SK-N-MC (cell line): ENCODE data around the gene BMPR2.

Experiments
- EZH2 ChIP-seq: fragments of 200-600 bp; sonication (generic); IDR thresholded peaks from one replicate; pipeline ENCODE4 v1.6.1; 2017; ENCODE audit warnings: antibody characterized with exemption
- FOXP2 ChIP-seq: optimal IDR thresholded peaks from 2 replicates; pipeline ENCODE3; 2011; ENCODE audit warnings: mild to moderate bottlenecking, moderate library complexity; ENCODE audit not compliant: insufficient read depth; ENCODE audit errors: extremely low read length, control extremely low read depth
- POLR2AphosphoS5 ChIP-seq: IDR thresholded peaks from 2 replicates; pipeline ENCODE4 v1.6.1; 2012; ENCODE audit warnings: mild to moderate bottlenecking, low read depth, low read length, borderline replicate concordance

- TF ChIP-seq EZH2 (no peak), POLR2AphosphoS5 (no peak), FOXP2 (no peak)
These were observed 67.9 kb downstream of the BMPR2 start for GRCh38 chr2:202444000-202444399.
